Motor neuron (in vitro differentiated cells): ENCODE results near the gene DCST2. TPM values are rescaled to one million over a fixed set of nuclear protein-coding genes. Genes with fewer than 3 reads are reported as not detected.

Source experiments
- ATAC-seq, 8 experiments: fragments of 200-7000 bp; cut with Tn5 transposase; replicated peaks in 6 of 8; 2 replicates each; pipeline ENCODE4 v1.8.0; 2021; ENCODE audit warnings: mild to moderate bottlenecking in 8 of 8, moderate library complexity in 8 of 8
- H3K27ac ChIP-seq, 2 donors: fragments of 250-450 bp; sonication (Bioruptor Pico); 2 replicates each; pipeline ENCODE4 v1.9.0; 2021; ENCODE audit warnings: antibody characterized with exemption in 2 of 2, mild to moderate bottlenecking in 2 of 2, moderate library complexity in 1 of 2
- H3K4me1 ChIP-seq, 2 donors: fragments of 250-450 bp; sonication (Bioruptor Pico); replicated peaks in 1 of 2; 2 replicates each; pipeline ENCODE4 v1.6.1; 2021; ENCODE audit warnings: antibody characterized with exemption in 2 of 2, mild to moderate bottlenecking in 2 of 2, moderate library complexity in 1 of 2
- H3K4me3 ChIP-seq, 5 donors: fragments of 250-450 bp; sonication (Bioruptor Pico); 2 replicates each; pipeline ENCODE4 v1.9.0; 2021; ENCODE audit warnings: antibody characterized with exemption in 5 of 5, mild to moderate bottlenecking in 5 of 5, moderate library complexity in 4 of 5
- WGBS, 10 experiments: fragments of 450-650 bp; shearing (Covaris generic); methylation state at CpG; one replicate each; pipeline ENCODE4 v1.0.0; 2022; 5-methylcytosine and 5-hydroxymethylcytosine counted together
- in situ Hi-C, 9 experiments: fragments of 400-800 bp; cut with MboI; loops; one replicate each; pipeline ENCODE4 v1.15.0; 2021; ENCODE audit warnings: low sequenced_read_pairs in 9 of 9, low pct_unique_long_range_greater_than_20kb in 2 of 9; ENCODE audit not compliant: unreplicated experiment in 9 of 9
- total RNA-seq, 8 experiments: library from RNA; unstranded; fragments of 300-600 nt; gene quantifications; 2 replicates each; pipeline versions ENCODE4 v1.2.3 to v1.2.4, GENCODE V29; 2022

DCST2 gene
- total RNA-seq, 8 experiments from 2014 or later: 0.22 to 2.8 (median 0.78) TPM; not detected in 1

DNA sequence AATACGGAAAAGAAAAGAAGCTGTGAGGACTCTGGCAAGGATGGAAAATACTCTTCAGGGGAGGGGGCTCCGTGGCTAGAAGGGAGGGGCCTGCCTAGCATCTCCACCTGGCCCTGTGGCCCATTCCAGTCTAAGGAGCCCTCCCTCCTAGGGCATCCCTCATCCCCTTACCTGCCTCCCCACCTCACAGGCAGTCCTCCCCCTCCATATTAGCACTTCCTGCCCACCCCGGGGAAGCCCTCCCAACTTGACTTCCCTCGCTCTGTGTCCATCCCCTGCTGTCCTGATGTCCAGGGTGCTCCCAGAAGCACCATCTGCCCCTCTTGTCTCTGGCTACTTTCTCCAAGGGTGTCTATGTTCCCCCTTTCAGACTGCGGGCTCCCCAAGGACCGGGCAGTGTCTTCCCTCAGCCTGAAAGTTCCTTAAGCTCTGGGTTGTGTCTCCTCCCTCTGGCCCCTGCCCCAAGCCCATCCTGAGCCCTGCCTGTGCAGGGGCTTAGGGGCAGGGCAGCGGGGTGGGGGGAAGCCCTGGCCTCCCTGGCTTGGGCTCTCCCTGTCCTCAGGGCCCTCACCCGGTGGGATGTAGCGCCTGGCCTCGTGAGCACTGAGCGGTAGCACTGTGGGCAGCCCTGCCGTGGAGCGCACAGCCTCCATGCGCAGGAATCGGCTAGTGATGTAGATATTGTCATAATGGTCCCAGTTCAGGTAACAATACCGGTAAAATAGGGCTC lies 3.9 kb downstream of the DCST2 start:
- Histone ChIP-seq H3K4me1 (no peaks in the 10 kb centered on the region), H3K4me3 (no peak overlapping the region), H3K27ac (no peak overlapping the region)
- in situ Hi-C loops: no loop called here
- WGBS, 10 experiments: 20 to 82% (median 60%) methylated on average over 1 to 9 of the region's 16 CpGs; no CpG with 5 or more reads in 5 of the 10 experiments
- ATAC-seq: peak in 3 of 8 experiments; percentile 7 to 36 (median 16)

- ATAC-seq: peak in 1 of 8 experiments; percentile 23
- Histone ChIP-seq H3K4me3 (no peak overlapping the region), H3K4me1 (no peaks in the 10 kb centered on the region), H3K27ac (no peak overlapping the region)
- in situ Hi-C loops: no loop called here
- WGBS, 10 experiments: 40 to 100% (median 91%) methylated on average over 1 to 6 of the region's 6 CpGs; no CpG with 5 or more reads in 5 of the 10 experiments
Measured at GRCh38 chr1:155026588-155026987, 7.0 kb downstream of the DCST2 start.

- in situ Hi-C loops: no loop called here
- ATAC-seq: peak in 1 of 8 experiments; percentile 18
- 60% methylated on average over 3 of the region's 9 CpGs; no CpG with 5 or more reads in 9 of the 10 experiments for WGBS, 10 experiments
- H3K4me1 ChIP-seq: no peaks in the 10 kb centered on the region
- H3K4me3 ChIP-seq: no peak overlapping the region
- H3K27ac ChIP-seq: no peak overlapping the region
Measured at GRCh38 chr1:155026154-155026553, 7.4 kb downstream of the DCST2 start.

- no peak overlapping the region for H3K27ac ChIP-seq
- ATAC-seq: no peak
- H3K4me1 ChIP-seq: peaks cover 0 to 2% of the 10 kb centered on the region in 2 donors
- in situ Hi-C loops: no loop called here
- WGBS, 10 experiments: 57 to 100% (median 84%) methylated on average over 2 to 9 of the region's 9 CpGs; no CpG with 5 or more reads in 5 of the 10 experiments
- H3K4me3 ChIP-seq: no peak overlapping the region
Measured at GRCh38 chr1:155024315-155024714, 9.3 kb downstream of the DCST2 start.

GRCh38 chr1:155023627-155024026 lies 10.0 kb downstream of the DCST2 start:
- 47 to 87% (median 67%) methylated on average over 1 to 4 of the region's 5 CpGs; no CpG with 5 or more reads in 5 of the 10 experiments for WGBS, 10 experiments

DNA sequence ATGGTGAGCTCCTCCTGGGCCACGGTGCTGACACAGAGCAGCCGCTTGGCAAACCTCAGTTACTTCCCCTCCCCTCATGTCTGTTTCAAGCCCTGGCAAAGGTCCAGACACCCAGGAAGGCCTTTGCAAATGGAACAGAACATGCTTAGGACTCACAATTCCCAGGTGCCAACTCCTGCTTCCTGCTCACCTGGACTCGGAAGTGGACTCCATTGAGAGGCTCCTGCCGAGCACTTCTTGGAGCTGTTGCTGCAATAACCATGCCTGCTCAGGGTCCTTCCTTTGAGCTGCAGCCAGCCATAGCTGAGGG lies 10.7 kb downstream of the DCST2 start:
- WGBS, 10 experiments: 0 to 83% (median 63%) methylated on average over 1 to 4 of the region's 4 CpGs; no CpG with 5 or more reads in 6 of the 10 experiments
- in situ Hi-C loops: no loop called here

More at GRCh38 chr1:155023627-155024026, 10.0 kb downstream of the DCST2 start:
- no peak overlapping the region for H3K27ac ChIP-seq
- peak in 3 of 8 experiments; percentile 16 to 20 (median 17) for ATAC-seq
- H3K4me3 ChIP-seq: no peak overlapping the region
- in situ Hi-C loops: no loop called here
- H3K4me1 ChIP-seq: peaks cover 0 to 3% of the 10 kb centered on the region in 2 donors

DNA sequence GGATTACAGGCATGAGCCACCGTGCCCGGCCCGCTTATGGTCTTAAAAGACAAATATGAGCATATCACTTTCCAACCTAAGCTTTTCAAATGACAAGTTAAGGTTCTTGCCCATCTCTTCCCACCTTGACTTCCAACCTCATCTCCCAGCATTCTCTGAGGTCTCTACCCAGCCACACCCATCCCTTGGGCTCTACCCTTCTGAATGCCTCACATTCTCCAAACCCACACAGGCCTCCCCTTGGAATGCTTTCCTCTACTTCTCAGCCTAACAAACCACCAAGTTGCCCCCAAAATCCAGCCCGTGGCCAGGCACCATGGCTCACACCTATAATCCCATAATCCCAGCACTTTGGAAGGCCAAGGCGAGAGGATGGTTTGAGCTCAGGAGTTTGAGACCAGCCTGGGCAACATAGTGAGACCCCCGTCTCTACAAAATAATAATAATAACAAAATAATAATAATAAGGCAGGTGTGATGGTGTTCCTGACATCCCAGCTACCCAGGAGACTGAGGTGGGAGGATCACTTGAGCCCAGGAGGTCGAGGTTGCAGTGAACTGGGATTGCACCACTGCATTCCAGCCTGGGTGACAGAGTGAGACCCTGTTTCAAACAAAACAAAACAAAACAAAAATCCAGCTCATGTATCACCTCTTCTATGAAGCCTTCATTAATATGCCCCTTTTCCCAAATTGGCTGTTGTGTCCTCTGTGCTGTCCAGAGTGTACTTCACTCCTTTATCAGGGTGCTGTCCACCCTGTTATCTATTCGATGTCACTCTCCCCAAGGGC lies 11.2 kb downstream of the DCST2 start:
- 60 to 100% (median 76%) methylated on average over 1 to 7 of the region's 8 CpGs; no CpG with 5 or more reads in 2 of the 10 experiments for WGBS, 10 experiments

More for the DNA sequence above, 10.7 kb downstream of the DCST2 start:
- Histone ChIP-seq H3K4me1 (peaks cover 2 to 6% of the 10 kb centered on the region in 2 donors), H3K4me3 (no peak overlapping the region), H3K27ac (no peak overlapping the region)
- no peak for ATAC-seq

DNA sequence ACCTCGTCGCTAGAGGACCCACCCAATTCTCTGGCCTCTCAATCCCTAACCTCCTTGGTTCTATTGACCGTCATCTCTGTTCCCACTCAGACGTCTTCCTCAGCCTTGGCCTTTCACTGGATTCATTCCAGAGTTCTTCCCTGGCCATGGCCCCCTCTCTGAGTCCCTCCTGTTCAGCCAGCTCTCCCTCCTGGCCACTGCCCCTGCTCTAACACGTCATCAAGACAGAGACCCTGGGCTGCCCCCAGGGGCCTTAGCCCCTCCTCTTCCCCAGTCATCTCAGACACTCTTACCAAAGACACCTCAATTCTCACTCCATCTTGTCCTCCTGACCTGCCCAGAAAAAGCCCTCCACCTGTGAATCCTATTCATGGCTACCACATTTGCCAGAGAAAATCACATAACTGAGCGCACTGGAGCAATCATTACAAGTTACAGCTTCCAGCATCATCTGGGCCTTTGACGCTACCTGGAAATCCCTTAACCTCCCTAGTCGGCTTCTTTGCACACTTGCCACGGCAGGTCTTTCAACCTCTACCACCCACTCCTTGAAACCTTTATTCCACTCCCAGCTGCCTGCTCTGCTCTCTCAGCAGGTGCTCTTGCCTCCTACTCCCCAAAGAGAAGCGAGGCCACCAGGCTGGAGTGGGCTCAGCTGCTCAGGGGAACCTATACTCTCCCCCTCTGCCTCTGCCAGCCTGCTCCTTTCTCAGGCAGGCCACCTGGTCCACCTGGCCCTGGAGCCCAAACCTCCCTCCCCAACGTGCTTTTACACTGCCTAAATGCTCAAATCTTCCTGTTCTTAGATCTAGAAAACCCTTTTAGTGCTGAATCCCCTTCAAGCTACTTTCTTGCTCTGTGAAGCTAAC lies 14.0 kb downstream of the DCST2 start:
- 50 to 96% (median 72%) methylated on average over 4 to 10 of the region's 11 CpGs; no CpG with 5 or more reads in 3 of the 10 experiments for WGBS, 10 experiments
- ATAC-seq: no peak
- in situ Hi-C loops: no loop called here
- H3K4me1 ChIP-seq: peaks cover 13 to 15% of the 10 kb centered on the region in 2 donors
- no peak overlapping the region for H3K4me3 ChIP-seq
- H3K27ac ChIP-seq: no peak overlapping the region

More for the DNA sequence above, 11.2 kb downstream of the DCST2 start:
- ATAC-seq: no peak
- in situ Hi-C loops: no loop called here
- Histone ChIP-seq H3K4me1 (peaks cover 6 to 9% of the 10 kb centered on the region in 2 donors), H3K4me3 (no peak overlapping the region), H3K27ac (no peak overlapping the region)

DNA sequence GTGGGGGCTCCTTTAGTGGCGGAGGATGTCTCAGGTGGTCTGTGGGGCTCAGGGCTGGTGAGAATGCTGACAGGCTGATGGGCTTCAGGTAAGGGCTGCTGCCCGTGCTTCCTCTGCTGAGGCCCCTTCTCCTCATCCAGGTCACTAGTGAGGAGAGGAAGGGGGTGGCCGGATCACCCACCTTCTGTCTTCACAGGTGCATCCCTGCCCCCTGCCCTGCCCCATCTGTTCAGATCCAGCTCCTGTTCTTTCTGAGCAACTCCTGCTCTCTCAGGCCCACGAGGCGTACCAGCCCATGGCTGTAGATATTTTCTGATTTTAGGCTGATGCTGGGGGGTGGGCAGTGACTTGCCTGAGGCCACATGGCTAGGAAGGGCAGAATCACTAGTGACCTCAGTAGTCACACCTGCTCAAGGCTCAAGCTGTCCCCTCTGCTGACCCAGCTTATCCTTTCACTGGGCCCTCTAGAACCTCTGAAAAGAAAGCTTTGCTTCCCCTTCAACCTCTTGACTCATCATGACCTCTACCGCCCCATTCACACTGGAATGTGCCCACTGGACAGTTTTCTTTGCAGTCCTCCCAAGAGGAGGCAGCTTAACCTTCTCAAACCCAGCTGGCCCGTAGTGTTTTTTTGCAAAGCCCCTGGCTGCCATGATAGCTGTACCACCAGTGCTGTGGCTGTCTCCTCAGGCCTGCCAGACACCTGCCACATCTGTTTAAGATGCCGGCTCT lies 14.8 kb downstream of the DCST2 start:
- 71 to 92% (median 82%) methylated on average over 1 to 5 of the region's 8 CpGs; no CpG with 5 or more reads in 4 of the 10 experiments for WGBS, 10 experiments
- Histone ChIP-seq H3K27ac (no peak overlapping the region), H3K4me3 (no peak overlapping the region), H3K4me1 (peaks cover 13 to 15% of the 10 kb centered on the region in 2 donors)
- ATAC-seq: no peak
- in situ Hi-C loops: no loop called here

GRCh38 chr1:155017946-155018316 lies 15.7 kb downstream of the DCST2 start:
- ATAC-seq: no peak
- in situ Hi-C loops: no loop called here
- peaks cover 13 to 15% of the 10 kb centered on the region in 2 donors for H3K4me1 ChIP-seq
- peak overlapping the region in 2 of 5 donors; percentile 5 to 12 for H3K4me3 ChIP-seq
- H3K27ac ChIP-seq: peak overlapping the region in 1 of 2 donors; percentile 87
- 46 to 84% (median 68%) methylated on average over 1 to 3 of the region's 6 CpGs; no CpG with 5 or more reads in 6 of the 10 experiments for WGBS, 10 experiments

DNA sequence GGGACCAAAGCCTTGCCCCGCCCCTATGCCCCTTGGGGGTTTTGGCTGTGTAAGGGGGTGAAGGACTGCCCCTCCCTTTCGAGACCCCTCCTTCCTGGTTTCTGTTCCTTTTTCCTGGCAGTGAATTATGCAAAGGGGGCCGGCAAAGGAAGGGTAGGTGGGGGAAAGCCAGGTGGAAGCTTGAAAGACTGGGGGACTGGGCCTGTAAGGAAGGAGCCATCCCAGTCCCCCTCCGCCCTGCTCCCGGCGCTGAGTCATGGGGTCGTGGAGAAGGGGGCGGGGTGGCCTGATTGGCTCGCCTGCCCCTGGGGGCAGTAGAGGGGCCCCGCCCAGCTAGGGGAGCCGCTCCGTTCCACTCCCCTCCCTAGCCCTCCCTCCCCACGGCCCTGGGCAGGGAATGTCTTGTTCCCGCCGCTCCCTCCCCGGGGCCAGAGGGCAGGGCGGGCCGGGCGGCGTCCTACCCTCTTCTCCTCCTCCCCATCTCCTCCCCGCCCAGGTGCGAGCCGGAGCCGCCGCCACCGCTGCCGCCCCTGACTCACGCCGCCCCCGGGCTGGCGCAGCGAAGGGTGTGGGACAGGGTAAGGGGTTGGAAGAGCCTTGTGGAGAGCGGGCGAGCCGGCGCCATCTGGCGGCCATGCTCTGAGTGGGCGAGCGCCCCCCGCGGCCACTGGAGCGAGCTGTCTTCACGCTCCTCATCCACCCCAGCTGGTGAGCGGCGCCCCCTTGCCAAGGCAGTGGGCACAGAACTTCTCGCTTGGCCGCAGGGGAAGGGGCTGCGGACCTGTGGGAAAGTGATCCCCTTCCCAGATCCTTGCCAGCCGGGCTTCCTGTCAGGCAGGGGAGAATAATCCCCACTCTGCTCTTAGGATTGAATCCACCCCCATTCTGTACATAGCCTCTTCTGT lies 16.3 kb downstream of the DCST2 start:
- peak overlapping the region; percentile 5 to 14 (median 14) for H3K4me3 ChIP-seq
- peak overlapping the region; percentile 3 to 87 for H3K27ac ChIP-seq
- H3K4me1 ChIP-seq: peaks cover 16 to 20% of the 10 kb centered on the region in 2 donors
- peak; percentile 85 to 94 (median 92) for ATAC-seq
- in situ Hi-C loops: no loop called here
- WGBS, 10 experiments: 0 to 100% (median 42%) methylated on average over 1 to 8 of the region's 49 CpGs; no CpG with 5 or more reads in 4 of the 10 experiments
